Colonic mucosa (tissue), 4 donors: ENCODE measurements around the gene FAM98C. TPM values are rescaled to one million over a fixed set of nuclear protein-coding genes. Genes with fewer than 3 reads are reported as not detected.

Experiments used
- DNase-seq: peaks from one replicate; pipeline ENCODE4 v3.0.0-alpha.2; 2020
- H3K27ac ChIP-seq: fragments of 200-600 bp; one replicate; pipeline ENCODE4 v1.8.0; 2021
- H3K27me3 ChIP-seq: fragments of 200-600 bp; one replicate; pipeline ENCODE4 v1.8.0; 2021
- H3K36me3 ChIP-seq: fragments of 200-600 bp; one replicate; pipeline ENCODE4 v1.8.0; 2021
- H3K4me1 ChIP-seq: fragments of 200-600 bp; one replicate; pipeline ENCODE4 v1.8.0; 2021; ENCODE audit warnings: mild to moderate bottlenecking
- H3K4me3 ChIP-seq: fragments of 200-600 bp; one replicate; pipeline ENCODE4 v1.8.0; 2021
- H3K9ac ChIP-seq, 2 donors: one replicate each; pipeline ENCODE4 v1.7.0; 2013; ENCODE audit warnings: control low read depth in 2 of 2, low read depth in 2 of 2, low read length in 2 of 2
- H3K9me3 ChIP-seq: fragments of 200-600 bp; one replicate; pipeline ENCODE4 v1.8.0; 2021
- CTCF ChIP-seq: fragments of 200-600 bp; IDR thresholded peaks from one replicate; pipeline ENCODE4 v1.8.0; 2022; ENCODE audit warnings: antibody characterized with exemption, mild to moderate bottlenecking
- intact Hi-C: fragments of 100-400 bp; cut with DNase I; formaldehyde crosslinking; loops from one replicate; pipeline ENCODE4 v1.14.1; 2022
- total RNA-seq, 2 donors: library from RNA; stranded (reverse); fragmentation: NEBNext Ultra II Directional in 1 of 2; extraction: Animal tissue kit (Norgen Biotek cat#: 25700) in 1 of 2; gene quantifications; one replicate each; pipeline ENCODE4 v1.2.1, GENCODE V29; 2021
- donor health status: healthy.
- donor health status: DM: no; HTN: no; CAD: no.
- donor health status: DM: no; HTN: no; CAD: no.

The FAM98C gene
- total RNA-seq, 2 donors from 2014 or later, result 31.4 to 35.4 TPM

DNA sequence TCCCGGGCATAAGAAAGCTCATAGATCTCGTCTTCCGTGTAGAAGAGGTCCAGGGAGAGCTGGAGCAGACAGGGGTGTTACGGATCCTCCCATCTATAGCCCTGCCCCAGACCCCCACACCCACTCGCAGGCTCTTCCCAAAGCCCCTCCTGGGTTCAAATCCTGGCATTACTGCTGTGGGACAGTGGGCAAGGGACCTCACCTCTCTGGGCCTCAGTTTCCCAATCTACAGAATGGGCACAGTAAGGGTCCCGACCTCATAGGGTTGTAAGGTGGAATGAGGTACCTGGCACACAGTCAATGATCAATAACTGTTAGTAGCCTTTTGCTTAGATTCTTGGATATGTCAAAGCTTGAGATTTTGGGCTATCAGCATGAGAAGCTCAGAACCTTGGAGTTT is 10.5 kb downstream of the FAM98C start:
- Histone ChIP-seq H3K27ac (no peak overlapping the region), H3K9ac (no peak overlapping the region), H3K27me3 (no peaks in the 10 kb centered on the region), H3K9me3 (no peaks in the 10 kb centered on the region), H3K36me3 (no peaks in the 10 kb centered on the region), H3K4me1 (no peaks in the 10 kb centered on the region), H3K4me3 (no peak overlapping the region)
- intact Hi-C loops, result no loop called here
- DNase-seq, result no peak
- TF ChIP-seq CTCF, result no peak

DNA sequence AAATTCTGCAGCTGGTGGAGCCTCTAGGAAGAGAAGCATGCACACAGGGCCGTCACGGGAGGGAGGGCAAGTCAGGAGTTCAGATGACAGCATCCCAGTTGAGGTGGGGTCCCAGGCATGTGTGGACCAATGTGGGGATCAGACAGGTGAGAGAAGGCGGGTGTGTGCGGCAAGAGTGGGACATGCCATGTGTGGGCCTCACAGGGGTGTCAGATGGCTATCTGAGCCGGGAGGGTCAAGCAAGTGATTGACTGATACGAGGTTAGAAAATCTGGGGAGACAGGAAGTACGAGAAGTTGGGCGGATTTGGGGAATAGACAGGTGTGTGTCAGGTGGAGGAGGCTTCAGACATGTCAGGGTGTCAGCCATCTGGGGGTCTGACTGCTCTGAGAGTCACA is 14.3 kb downstream of the FAM98C start:
- Histone ChIP-seq H3K36me3 (no peaks in the 10 kb centered on the region), H3K4me3 (no peak overlapping the region), H3K4me1 (no peaks in the 10 kb centered on the region), H3K27me3 (no peaks in the 10 kb centered on the region), H3K27ac (no peak overlapping the region), H3K9me3 (no peaks in the 10 kb centered on the region), H3K9ac (no peak overlapping the region)
- no peak for TF ChIP-seq CTCF
- DNase-seq, result no peak
- intact Hi-C loops, result no loop called here

GRCh38 chr19:38417544-38418506 is 14.9 kb downstream of the FAM98C start:
- Histone ChIP-seq H3K4me3 (peak overlapping the region; percentile 14), H3K36me3 (no peaks in the 10 kb centered on the region), H3K9ac (peak overlapping the region; percentile 26 to 30), H3K9me3 (no peaks in the 10 kb centered on the region), H3K27ac (no peak overlapping the region), H3K4me1 (no peaks in the 10 kb centered on the region), H3K27me3 (no peaks in the 10 kb centered on the region)
- DNase-seq, result peak; percentile 70
- intact Hi-C loops, result no loop called here
- no peak for TF ChIP-seq CTCF

DNA sequence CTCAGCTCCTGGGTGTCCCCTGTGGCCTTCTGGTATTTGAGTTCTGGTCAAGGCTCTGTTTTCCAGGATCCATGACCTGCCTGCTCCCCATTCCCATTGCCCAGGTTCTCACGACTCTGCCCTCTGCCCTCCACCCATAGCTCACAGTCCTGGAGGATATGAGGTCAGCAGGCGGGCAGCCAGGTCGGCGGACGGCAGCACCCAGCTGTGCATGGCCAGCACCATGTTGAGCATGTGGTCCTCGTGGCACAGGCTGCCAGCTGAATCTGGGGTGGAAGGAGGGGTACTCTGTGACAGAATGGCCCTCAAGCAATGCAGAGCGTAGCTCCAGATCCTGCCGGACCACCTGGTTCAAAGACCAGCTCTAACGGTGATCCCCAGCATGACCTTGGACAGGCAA is 18.0 kb downstream of the FAM98C start:
- DNase-seq, result no peak
- no peaks in the 10 kb centered on the region for H3K9me3 ChIP-seq
- no peak overlapping the region for H3K27ac ChIP-seq
- no peaks in the 10 kb centered on the region for H3K4me1 ChIP-seq
- intact Hi-C loops, result no loop called here
- no peaks in the 10 kb centered on the region for H3K27me3 ChIP-seq
- TF ChIP-seq CTCF, result no peak
- no peak overlapping the region for H3K4me3 ChIP-seq
- no peak overlapping the region for H3K9ac ChIP-seq
- H3K36me3 ChIP-seq, result no peaks in the 10 kb centered on the region

DNA sequence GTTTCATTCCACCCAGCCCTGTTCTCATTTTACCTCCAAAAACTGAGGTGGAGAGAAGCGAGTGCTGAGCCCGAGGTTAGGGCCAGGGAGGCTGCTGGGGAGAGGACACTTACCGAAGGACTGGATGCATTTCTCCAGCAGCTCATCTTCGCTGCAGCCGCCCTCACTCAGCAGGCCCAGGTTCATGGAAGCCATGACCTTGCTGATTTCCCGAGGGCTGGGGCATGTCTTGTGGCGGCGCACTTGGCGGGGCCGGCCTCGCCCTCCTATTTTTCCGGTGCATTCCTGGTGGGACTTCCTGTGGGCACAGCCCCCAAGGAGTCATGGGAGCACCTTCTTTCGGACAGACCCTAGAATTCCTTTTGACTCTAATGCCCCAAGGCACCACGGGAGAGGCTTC is 19.0 kb downstream of the FAM98C start:
- Histone ChIP-seq H3K27me3 (no peaks in the 10 kb centered on the region), H3K9ac (no peak overlapping the region), H3K27ac (no peak overlapping the region), H3K4me3 (no peak overlapping the region), H3K4me1 (no peaks in the 10 kb centered on the region), H3K36me3 (no peaks in the 10 kb centered on the region), H3K9me3 (no peaks in the 10 kb centered on the region)
- no peak for TF ChIP-seq CTCF
- intact Hi-C loops, result no loop called here
- no peak for DNase-seq
